T-cell (primary cell): Measurements from ENCODE around the gene LYPD4. TPM values are rescaled to one million over a fixed set of nuclear protein-coding genes. Genes with fewer than 3 reads are reported as not detected.

Experiments used
- ATAC-seq, 4 experiments: fragments of 200-7000 bp in 3 of 4; fragments of 150-1000 bp in 1 of 4; cut with Tn5 transposase; replicated peaks in 1 of 4; 1 replicate in 3 of 4; 2 replicates in 1 of 4; pipeline ENCODE4 v1.10.0; 2021; ENCODE audit warnings: moderate library complexity in 3 of 4, mild to moderate bottlenecking in 2 of 4, moderate number of reproducible peaks in 1 of 4
- CTCF ChIA-PET, 2 donors: fragments of 300-600 bp; sonication (Branson Sonifier 250); formaldehyde crosslinking; loops; one replicate each; lab custom pipeline; 2022; ENCODE audit warnings: antibody characterized with exemption in 2 of 2; lab: Charles Lee
- POLR2A ChIA-PET, 2 donors: fragments of 300-600 bp; sonication (Branson Sonifier 250); formaldehyde crosslinking; loops; one replicate each; lab custom pipeline; 2022; ENCODE audit warnings: antibody characterized with exemption in 2 of 2; lab: Charles Lee
- DNase-seq, 35 experiments: peaks; one replicate each; pipeline versions ENCODE4 v3.0.0 to v3.0.0-alpha.2; 2013 to 2023
- H3K27ac ChIP-seq: one replicate; pipeline ENCODE4 v1.5.1; 2013; ENCODE audit warnings: low read length
- H3K27me3 ChIP-seq, 2 experiments: replicated peaks in 1 of 2; 1 replicate in 1 of 2; 2 replicates in 1 of 2; pipeline versions ENCODE4 v1.6.1 to v1.7.0; 2013; ENCODE audit warnings: low read length in 1 of 2, mixed read lengths in 1 of 2; ENCODE audit not compliant: control insufficient read depth in 2 of 2, insufficient read depth in 2 of 2; ENCODE audit errors: extremely low read depth in 1 of 2
- H3K36me3 ChIP-seq, 2 donors: 1 replicate in 1 of 2; 2 replicates in 1 of 2; pipeline versions ENCODE4 v1.6.1 to v1.7.0; 2013; ENCODE audit warnings: low read length in 1 of 2; ENCODE audit not compliant: control insufficient read depth in 2 of 2, insufficient read depth in 1 of 2; ENCODE audit errors: extremely low read depth in 1 of 2
- H3K4me1 ChIP-seq, 2 experiments: 1 replicate in 1 of 2; 2 replicates in 1 of 2; pipeline versions ENCODE4 v1.6.1 to v1.7.0; 2013; ENCODE audit warnings: low read length in 2 of 2, mixed read lengths in 1 of 2; ENCODE audit not compliant: insufficient read depth in 2 of 2, control insufficient read depth in 1 of 2; ENCODE audit errors: extremely low read depth in 1 of 2
- H3K4me3 ChIP-seq, 2 donors: 1 replicate in 1 of 2; 2 replicates in 1 of 2; pipeline versions ENCODE4 v1.5.1 to v1.7.0; 2013; ENCODE audit warnings: mild to moderate bottlenecking in 2 of 2, low read length in 1 of 2, moderate library complexity in 1 of 2; ENCODE audit not compliant: control insufficient read depth in 1 of 2; ENCODE audit errors: extremely low read depth in 1 of 2
- H3K9me3 ChIP-seq: 2 replicates; pipeline ENCODE4 v1.7.0; 2013
- H3K27ac Mint-ChIP-seq, 2 donors: one replicate each; pipeline ENCODE4 v1.8.0; 2020 to 2021; ENCODE audit warnings: mild to moderate bottlenecking in 2 of 2, mixed read lengths in 2 of 2
- H3K27me3 Mint-ChIP-seq, 2 donors: one replicate each; pipeline ENCODE4 v1.8.0; 2021 to 2022; ENCODE audit warnings: mixed read lengths in 2 of 2
- H3K36me3 Mint-ChIP-seq: one replicate; pipeline ENCODE4 v1.8.0; 2021; ENCODE audit warnings: mixed read lengths
- H3K4me1 Mint-ChIP-seq, 3 donors: one replicate each; pipeline ENCODE4 v1.8.0; 2020 to 2022; ENCODE audit warnings: mixed read lengths in 3 of 3, mild to moderate bottlenecking in 1 of 3
- H3K4me3 Mint-ChIP-seq, 3 donors: one replicate each; pipeline ENCODE4 v1.8.0; 2020 to 2022; ENCODE audit warnings: mild to moderate bottlenecking in 3 of 3, mixed read lengths in 3 of 3, moderate library complexity in 3 of 3
- H3K9me3 Mint-ChIP-seq, 3 donors: one replicate each; pipeline ENCODE4 v1.8.0; 2020 to 2022; ENCODE audit warnings: mixed read lengths in 3 of 3
- WGBS: methylation state at CpG from one replicate; pipeline ENCODE4 v1.1.5; 2013; ENCODE audit warnings: missing lambda C conversion rate; ENCODE audit not compliant: insufficient coverage; 5-methylcytosine and 5-hydroxymethylcytosine counted together
- total RNA-seq, 35 experiments: library from RNA in 6 of 35; stranded (reverse) in 6 of 35; fragments of 120-200 nt in 1 of 35; gene quantifications; one replicate each; pipeline versions ENCODE4 v1.2.1 to v1.2.4 and lab custom pipeline; 2013 to 2026

LYPD4 gene
- total RNA-seq, 5 donors from 2014 or later (not counting 1 experiment from before 2014, with no cell fraction given): not detected

DNA sequence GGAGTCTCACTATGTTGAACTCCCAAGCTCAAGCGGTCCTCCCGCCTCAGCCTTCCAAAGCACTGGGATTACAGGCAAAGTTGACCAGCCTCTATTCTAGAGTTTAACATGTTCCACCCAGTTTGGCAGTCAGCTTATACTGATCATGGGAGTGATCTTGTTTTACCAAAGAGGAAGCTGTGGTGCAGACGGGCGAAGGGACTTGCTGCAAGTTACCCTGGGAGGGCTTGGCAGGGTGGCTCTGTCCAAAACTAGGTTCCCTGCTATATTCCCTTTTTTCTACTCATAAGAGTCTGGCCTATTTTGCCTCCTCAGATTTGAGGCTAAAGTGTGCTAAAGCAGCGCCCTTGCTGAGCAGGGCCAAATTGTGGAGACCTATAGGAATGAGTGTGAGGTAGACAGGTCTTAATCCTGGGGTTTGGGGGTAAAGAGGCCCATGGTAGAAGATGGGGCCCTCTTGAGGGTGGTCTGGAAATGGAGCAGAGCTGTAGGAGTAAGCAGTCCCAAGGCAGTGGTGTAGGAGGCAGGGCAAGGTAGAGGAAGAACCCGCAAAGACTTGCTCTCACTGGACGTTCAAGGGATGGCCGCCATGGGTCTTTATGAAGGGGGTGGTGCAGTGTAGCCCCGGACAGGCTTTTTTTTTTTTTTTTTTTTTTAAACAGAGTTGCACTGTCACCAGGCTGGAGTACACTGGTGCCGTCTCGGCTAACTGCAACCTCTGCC, 18.9 kb upstream of the LYPD4 start:
- peak overlapping the region; percentile 82 to 89 for H3K27ac Mint-ChIP-seq
- H3K36me3 Mint-ChIP-seq: peaks cover 46% of the 10 kb centered on the region
- H3K4me3 ChIP-seq: no peak overlapping the region
- H3K36me3 ChIP-seq: peaks cover 12 to 56% of the 10 kb centered on the region in 2 donors
- H3K4me3 Mint-ChIP-seq: peak overlapping the region in 2 of 3 donors; percentile 21 to 80
- H3K9me3 ChIP-seq: no peaks in the 10 kb centered on the region
- DNase-seq (no peak), ATAC-seq (no peak)
- peak overlapping the region; percentile 32 for H3K27ac ChIP-seq
- no peaks in the 10 kb centered on the region for H3K27me3 Mint-ChIP-seq
- no peaks in the 10 kb centered on the region for H3K9me3 Mint-ChIP-seq
- ChIA-PET POLR2A (interaction anchor here in 1 of 2 donors (1.0 kb wide), 1 partner anchor 12 kb away, joined by 9 read pairs; no protein-coding TSS in a partner anchor), CTCF (interaction anchor here in 1 of 2 donors (0.6 kb wide), 1 partner anchor 324 kb away, joined by 3 read pairs; no protein-coding TSS in a partner anchor)
- H3K27me3 ChIP-seq: no peaks in the 10 kb centered on the region
- peaks cover 35 to 79% of the 10 kb centered on the region in 2 experiments for H3K4me1 ChIP-seq
- H3K4me1 Mint-ChIP-seq: peaks cover 60 to 69% (median 65%) of the 10 kb centered on the region in 3 donors
- 80% methylated on average over 2 of the region's 11 CpGs for whole genome bisulfite sequencing

DNA sequence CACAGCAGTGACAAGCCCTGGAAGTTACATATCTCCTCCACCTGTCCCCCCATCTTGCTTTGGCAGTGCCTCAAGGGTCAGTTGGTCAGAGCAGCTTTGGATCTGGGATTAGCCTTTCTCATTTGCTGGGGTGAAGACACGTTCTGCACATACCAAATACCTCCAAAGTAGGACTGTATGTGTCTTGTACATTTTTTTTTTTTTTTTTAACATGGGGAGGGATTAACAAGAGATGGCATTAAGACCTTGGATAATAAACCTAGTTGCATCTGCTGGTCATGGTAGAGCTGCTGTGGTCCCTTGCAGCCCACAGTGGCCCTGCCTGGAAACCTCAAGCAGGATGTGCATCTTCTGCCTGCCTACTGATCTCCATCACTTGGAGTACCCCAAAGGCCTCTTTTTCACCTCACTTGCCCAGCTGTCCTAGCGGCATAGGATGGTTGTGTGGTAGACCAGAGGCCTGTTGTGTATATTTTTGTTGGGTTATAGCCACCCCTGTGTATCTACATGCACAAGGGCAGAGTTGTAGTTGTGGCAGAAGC, 18.0 kb upstream of the LYPD4 start:
- peak overlapping the region; percentile 10 for H3K27ac ChIP-seq
- DNase-seq (no peak), ATAC-seq (no peak)
- peaks cover 39% of the 10 kb centered on the region for H3K36me3 Mint-ChIP-seq
- H3K4me3 ChIP-seq: no peak overlapping the region
- no peaks in the 10 kb centered on the region for H3K27me3 ChIP-seq
- no peaks in the 10 kb centered on the region for H3K9me3 ChIP-seq
- no peaks in the 10 kb centered on the region for H3K27me3 Mint-ChIP-seq
- ChIA-PET CTCF (no interaction called here), POLR2A (interaction anchor here in 1 of 2 donors (1.0 kb wide), 1 partner anchor 13 kb away, joined by 9 read pairs; no protein-coding TSS in a partner anchor)
- peaks cover 6 to 48% of the 10 kb centered on the region in 2 donors for H3K36me3 ChIP-seq
- peaks cover 51 to 60% (median 58%) of the 10 kb centered on the region in 3 donors for H3K4me1 Mint-ChIP-seq
- peak overlapping the region; percentile 89 to 92 for H3K27ac Mint-ChIP-seq
- peaks cover 29 to 71% of the 10 kb centered on the region in 2 experiments for H3K4me1 ChIP-seq
- H3K4me3 Mint-ChIP-seq: peak overlapping the region; percentile 80 to 95 (median 93)
- no CpG with 5 or more reads among the region's 2 CpGs for WGBS
- no peaks in the 10 kb centered on the region for H3K9me3 Mint-ChIP-seq

DNA sequence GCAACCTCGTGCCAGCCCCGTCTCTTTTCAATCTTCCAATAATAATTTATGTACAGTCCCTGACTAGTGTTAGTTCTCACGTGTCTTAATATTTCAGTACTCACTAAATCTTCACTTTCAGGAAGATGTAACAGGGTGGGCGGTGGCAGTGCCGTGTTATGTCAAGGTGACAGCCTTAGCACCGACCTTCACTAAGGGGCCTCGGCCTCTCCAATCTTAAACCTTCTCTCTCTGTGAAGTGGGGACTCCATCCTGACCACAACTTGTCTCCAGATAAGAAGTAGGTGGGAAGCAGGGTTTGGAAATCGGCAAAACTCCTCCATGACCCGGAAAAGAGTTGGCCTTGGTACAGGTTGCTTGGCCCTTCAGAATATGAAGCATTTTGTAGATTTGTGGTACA, 17.4 kb upstream of the LYPD4 start:
- H3K4me1 Mint-ChIP-seq: peaks cover 51 to 58% (median 58%) of the 10 kb centered on the region in 3 donors

DNA sequence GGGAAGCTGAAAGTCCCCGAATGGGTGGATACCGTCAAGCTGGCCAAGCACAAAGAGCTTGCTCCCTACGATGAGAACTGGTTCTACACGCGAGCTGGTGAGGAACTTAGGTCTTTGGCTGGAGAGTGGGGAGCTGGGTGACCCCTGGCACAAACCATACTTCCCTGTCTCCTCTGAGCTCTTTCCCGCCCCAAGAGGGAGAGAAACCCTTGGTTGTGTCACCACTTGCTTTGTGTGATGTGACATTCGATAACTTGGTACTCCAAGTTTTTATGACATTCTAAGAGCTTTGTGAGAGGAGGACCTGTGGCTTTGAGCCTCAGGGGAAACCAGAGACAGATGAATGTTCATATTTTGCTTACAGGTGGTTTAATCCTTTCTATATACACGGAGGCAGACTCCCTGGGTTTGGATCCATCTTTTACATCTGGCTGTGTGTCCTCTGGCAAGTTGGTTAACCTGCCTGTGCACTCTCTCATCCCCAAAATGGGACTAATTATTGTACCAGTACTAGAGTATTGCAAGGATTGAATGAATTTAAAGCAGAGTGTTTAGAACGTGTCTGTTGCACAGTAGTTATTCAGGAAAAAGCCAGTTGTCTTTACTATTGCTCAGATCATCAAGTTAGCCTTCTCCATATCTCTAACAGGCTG, 16.8 kb upstream of the LYPD4 start:
- no peaks in the 10 kb centered on the region for H3K9me3 Mint-ChIP-seq
- H3K27me3 Mint-ChIP-seq: no peaks in the 10 kb centered on the region
- ATAC-seq (no peak), DNase-seq (no peak)
- H3K4me1 Mint-ChIP-seq: peaks cover 48 to 54% (median 52%) of the 10 kb centered on the region in 3 donors
- peak overlapping the region; percentile 80 to 95 (median 93) for H3K4me3 Mint-ChIP-seq
- H3K4me3 ChIP-seq: peak overlapping the region; percentile 83 to 96
- H3K27ac Mint-ChIP-seq: peak overlapping the region; percentile 89 to 92
- no peaks in the 10 kb centered on the region for H3K27me3 ChIP-seq
- peaks cover 6 to 43% of the 10 kb centered on the region in 2 donors for H3K36me3 ChIP-seq
- peaks cover 37% of the 10 kb centered on the region for H3K36me3 Mint-ChIP-seq
- WGBS: 9% methylated on average over 2 of the region's 9 CpGs
- H3K27ac ChIP-seq: peak overlapping the region; percentile 64
- H3K9me3 ChIP-seq: no peaks in the 10 kb centered on the region
- peaks cover 28 to 59% of the 10 kb centered on the region in 2 experiments for H3K4me1 ChIP-seq
- POLR2A ChIA-PET: no interaction called here
- CTCF ChIA-PET: interaction anchor here in 1 of 2 donors (2.5 to 3.0 kb wide), 2 partner anchors 10 to 26 kb away, joined by 15 read pairs; no protein-coding TSS in a partner anchor

More for the DNA sequence above, 17.4 kb upstream of the LYPD4 start:
- H3K27me3 Mint-ChIP-seq: no peaks in the 10 kb centered on the region
- H3K4me3 Mint-ChIP-seq: peak overlapping the region; percentile 80 to 95 (median 93)
- Histone ChIP-seq H3K4me3 (peak overlapping the region in 1 of 2 donors; percentile 96), H3K27me3 (no peaks in the 10 kb centered on the region), H3K27ac (peak overlapping the region; percentile 10), H3K36me3 (peaks cover 6 to 44% of the 10 kb centered on the region in 2 donors), H3K4me1 (peaks cover 29 to 64% of the 10 kb centered on the region in 2 experiments), H3K9me3 (no peaks in the 10 kb centered on the region)
- POLR2A ChIA-PET: no interaction called here
- H3K36me3 Mint-ChIP-seq: peaks cover 39% of the 10 kb centered on the region
- WGBS: 36% methylated on average over 2 of the region's 9 CpGs
- ATAC-seq (no peak), DNase-seq (no peak)
- CTCF ChIA-PET: interaction anchor here in 1 of 2 donors (3.0 kb wide), 1 partner anchor 25 kb away, joined by 15 read pairs; no protein-coding TSS in a partner anchor
- no peaks in the 10 kb centered on the region for H3K9me3 Mint-ChIP-seq
- peak overlapping the region; percentile 89 to 92 for H3K27ac Mint-ChIP-seq

DNA sequence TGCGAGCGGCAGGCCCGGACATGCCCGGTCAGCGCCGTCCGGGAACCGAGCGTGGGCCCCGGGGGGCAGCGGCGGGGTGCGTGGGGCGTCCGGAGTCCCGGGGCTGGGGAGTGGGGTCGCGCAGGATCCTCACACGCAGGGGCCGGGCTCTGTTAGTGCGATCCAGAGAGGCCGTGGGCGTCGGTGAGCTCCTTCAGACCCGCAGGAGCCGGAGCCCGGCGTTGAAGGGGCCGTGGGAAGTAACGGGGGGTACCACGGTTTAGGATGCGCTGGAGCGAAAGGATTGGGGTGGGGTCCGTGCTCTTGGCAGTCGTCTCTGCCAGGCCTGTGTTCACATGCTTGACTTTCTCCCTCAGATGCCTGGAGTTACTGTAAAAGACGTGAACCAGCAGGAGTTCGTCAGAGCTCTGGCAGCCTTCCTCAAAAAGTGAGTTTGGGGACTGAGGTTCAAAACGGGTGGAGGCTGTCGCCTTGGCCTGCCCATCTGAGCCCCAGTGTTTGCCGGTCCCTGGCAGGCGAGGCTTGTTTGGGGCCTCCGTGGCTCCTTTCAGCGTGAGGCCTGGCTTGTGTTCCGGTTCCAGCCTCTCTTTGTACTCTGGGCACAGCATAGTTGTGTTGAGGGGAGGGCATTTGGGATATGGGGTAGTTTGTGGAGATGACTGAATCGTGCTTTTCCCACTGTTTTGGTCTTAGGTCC, 16.1 kb upstream of the LYPD4 start:
- DNase-seq: peak in 4 of 35 experiments; percentile 14 to 44 (median 18)

More for the DNA sequence above, 16.1 kb upstream of the LYPD4 start:
- H3K4me3 Mint-ChIP-seq: peak overlapping the region; percentile 80 to 95 (median 93)
- WGBS: under 1% methylated on average over 42 of the region's 45 CpGs
- no peaks in the 10 kb centered on the region for H3K27me3 Mint-ChIP-seq
- no peaks in the 10 kb centered on the region for H3K9me3 ChIP-seq
- peak overlapping the region; percentile 89 to 92 for H3K27ac Mint-ChIP-seq
- peaks cover 6 to 43% of the 10 kb centered on the region in 2 donors for H3K36me3 ChIP-seq
- CTCF ChIA-PET: interaction anchor here in 1 of 2 donors (0.6 to 3.0 kb wide), 7 partner anchors 11 to 421 kb away, joined by 3 to 15 read pairs (median 8); no protein-coding TSS in a partner anchor
- POLR2A ChIA-PET: interaction anchor here (0.6 to 1.0 kb wide), 2 partner anchors 15 kb away, joined by 3 to 5 read pairs; no protein-coding TSS in a partner anchor
- no peak for ATAC-seq
- H3K4me3 ChIP-seq: peak overlapping the region; percentile 83 to 96
- peaks cover 46 to 51% (median 49%) of the 10 kb centered on the region in 3 donors for H3K4me1 Mint-ChIP-seq
- no peaks in the 10 kb centered on the region for H3K27me3 ChIP-seq
- peaks cover 36% of the 10 kb centered on the region for H3K36me3 Mint-ChIP-seq
- peak overlapping the region; percentile 64 for H3K27ac ChIP-seq
- no peaks in the 10 kb centered on the region for H3K9me3 Mint-ChIP-seq
- H3K4me1 ChIP-seq: peaks cover 27 to 55% of the 10 kb centered on the region in 2 experiments
